Measurements from ENCODE around the gene SHC4.

SHC4 gene

GRCh38 chr15:48983300-48983699 is 19.6 kb upstream of the SHC4 start:
- Histone ChIP-seq H2BK120ac (ENCODE audit: insufficient read depth, low read length, poor library complexity) (no peak overlapping the region), H3K23ac (ENCODE audit: low read length) (no peak overlapping the region), H2AFZ (ENCODE audit: insufficient read depth, low read length, poor library complexity) (no peak overlapping the region), H3K79me2 (ENCODE audit: control insufficient read depth, insufficient read depth, low read length, poor library complexity) (no peaks in the 10 kb centered on the region), H3K4me3 (ENCODE audit: low read depth, low read length) (no peak overlapping the region), H3K27me3 (ENCODE audit: insufficient read depth, low read length) (no peaks in the 10 kb centered on the region), H3K4me1 (ENCODE audit: control insufficient read depth in 1 of 2, insufficient read depth in 2 of 2, low read length in 2 of 2) (peaks cover 2 to 9% of the 10 kb centered on the region in 2 experiments), H4K91ac (ENCODE audit: low read depth, low read length) (no peak overlapping the region), H2AK5ac (ENCODE audit: low read length) (no peak overlapping the region), H3K18ac (ENCODE audit: low read length) (no peak overlapping the region), H3K9ac (ENCODE audit: low read length) (no peak overlapping the region), H4K8ac (ENCODE audit: low read depth, low read length) (no peak overlapping the region), H3K36me3 (ENCODE audit: control insufficient read depth in 1 of 2, insufficient read depth in 2 of 2, low read length in 2 of 2) (no peaks in the 10 kb centered on the region), H3K4me2 (ENCODE audit: low read length) (no peak overlapping the region), H3K79me1 (ENCODE audit: low read length) (no peaks in the 10 kb centered on the region), H3K4ac (ENCODE audit: low read depth, low read length) (no peak overlapping the region), H2BK12ac (ENCODE audit: low read length) (no peak overlapping the region), H3K14ac (ENCODE audit: low read length) (no peak overlapping the region), H2BK5ac (ENCODE audit: low read depth, low read length, poor library complexity) (no peak overlapping the region), H3K27ac (ENCODE audit: low read depth, low read length) (no peak overlapping the region), H4K12ac (ENCODE audit: low read depth, low read length) (no peak overlapping the region), H3K9me3 (ENCODE audit: insufficient read depth, low read depth, low read length) (no peaks in the 10 kb centered on the region)
- no peak for DNase-seq
- no CpG with 5 or more reads among the region's 5 CpGs for WGBS (ENCODE audit: extremely low coverage, insufficient coverage, insufficient read length)

- no peaks in the 10 kb centered on the region for H3K79me2 ChIP-seq (ENCODE audit: control insufficient read depth, insufficient read depth, low read length, poor library complexity)
- no peak overlapping the region for H2AFZ ChIP-seq (ENCODE audit: insufficient read depth, low read length, poor library complexity)
- H3K23ac ChIP-seq (ENCODE audit: low read length) = no peak overlapping the region
- peak; percentile 24 to 84 for DNase-seq
- H3K36me3 ChIP-seq (ENCODE audit: control insufficient read depth in 1 of 2, insufficient read depth in 2 of 2, low read length in 2 of 2) = no peaks in the 10 kb centered on the region
- no peak overlapping the region for H2BK12ac ChIP-seq (ENCODE audit: low read length)
- H3K27ac ChIP-seq (ENCODE audit: low read depth, low read length) = no peak overlapping the region
- H4K12ac ChIP-seq (ENCODE audit: low read depth, low read length) = no peak overlapping the region
- peaks cover 2 to 9% of the 10 kb centered on the region in 2 experiments for H3K4me1 ChIP-seq (ENCODE audit: control insufficient read depth in 1 of 2, insufficient read depth in 2 of 2, low read length in 2 of 2)
- H3K9ac ChIP-seq (ENCODE audit: low read length) = no peak overlapping the region
- no peak overlapping the region for H3K14ac ChIP-seq (ENCODE audit: low read length)
- no peak overlapping the region for H3K4me3 ChIP-seq (ENCODE audit: low read depth, low read length)
- H3K9me3 ChIP-seq (ENCODE audit: insufficient read depth, low read depth, low read length) = no peaks in the 10 kb centered on the region
- no peak overlapping the region for H3K4me2 ChIP-seq (ENCODE audit: low read length)
- no peak overlapping the region for H3K4ac ChIP-seq (ENCODE audit: low read depth, low read length)
- H4K8ac ChIP-seq (ENCODE audit: low read depth, low read length) = no peak overlapping the region
- H4K91ac ChIP-seq (ENCODE audit: low read depth, low read length) = no peak overlapping the region
- no peak overlapping the region for H2AK5ac ChIP-seq (ENCODE audit: low read length)
- H2BK5ac ChIP-seq (ENCODE audit: low read depth, low read length, poor library complexity) = no peak overlapping the region
- WGBS (ENCODE audit: extremely low coverage, insufficient coverage, insufficient read length) = no CpG with 5 or more reads among the region's 4 CpGs
- no peaks in the 10 kb centered on the region for H3K79me1 ChIP-seq (ENCODE audit: low read length)
- no peak overlapping the region for H2BK120ac ChIP-seq (ENCODE audit: insufficient read depth, low read length, poor library complexity)
- H3K18ac ChIP-seq (ENCODE audit: low read length) = no peak overlapping the region
- no peaks in the 10 kb centered on the region for H3K27me3 ChIP-seq (ENCODE audit: insufficient read depth, low read length)
Measured at GRCh38 chr15:48981941-48982340, 18.2 kb upstream of the SHC4 start.

- peaks cover 2 to 11% of the 10 kb centered on the region in 2 experiments for H3K4me1 ChIP-seq (ENCODE audit: control insufficient read depth in 1 of 2, insufficient read depth in 2 of 2, low read length in 2 of 2)
- no peak overlapping the region for H3K18ac ChIP-seq (ENCODE audit: low read length)
- no peak overlapping the region for H3K4me3 ChIP-seq (ENCODE audit: low read depth, low read length)
- no peak overlapping the region for H2BK12ac ChIP-seq (ENCODE audit: low read length)
- no peak overlapping the region for H4K12ac ChIP-seq (ENCODE audit: low read depth, low read length)
- no peak overlapping the region for H3K9ac ChIP-seq (ENCODE audit: low read length)
- H4K91ac ChIP-seq (ENCODE audit: low read depth, low read length) = no peak overlapping the region
- WGBS (ENCODE audit: extremely low coverage, insufficient coverage, insufficient read length) = no CpG with 5 or more reads among the region's 2 CpGs
- H3K4ac ChIP-seq (ENCODE audit: low read depth, low read length) = no peak overlapping the region
- H4K8ac ChIP-seq (ENCODE audit: low read depth, low read length) = no peak overlapping the region
- no peaks in the 10 kb centered on the region for H3K36me3 ChIP-seq (ENCODE audit: control insufficient read depth in 1 of 2, insufficient read depth in 2 of 2, low read length in 2 of 2)
- peaks cover 7% of the 10 kb centered on the region for H3K79me1 ChIP-seq (ENCODE audit: low read length)
- no peaks in the 10 kb centered on the region for H3K27me3 ChIP-seq (ENCODE audit: insufficient read depth, low read length)
- H2BK5ac ChIP-seq (ENCODE audit: low read depth, low read length, poor library complexity) = no peak overlapping the region
- no peak overlapping the region for H2AFZ ChIP-seq (ENCODE audit: insufficient read depth, low read length, poor library complexity)
- H3K14ac ChIP-seq (ENCODE audit: low read length) = no peak overlapping the region
- H2BK120ac ChIP-seq (ENCODE audit: insufficient read depth, low read length, poor library complexity) = no peak overlapping the region
- H3K23ac ChIP-seq (ENCODE audit: low read length) = no peak overlapping the region
- H2AK5ac ChIP-seq (ENCODE audit: low read length) = no peak overlapping the region
- H3K9me3 ChIP-seq (ENCODE audit: insufficient read depth, low read depth, low read length) = no peaks in the 10 kb centered on the region
- peaks cover 3% of the 10 kb centered on the region for H3K79me2 ChIP-seq (ENCODE audit: control insufficient read depth, insufficient read depth, low read length, poor library complexity)
- no peak overlapping the region for H3K4me2 ChIP-seq (ENCODE audit: low read length)
- no peak for DNase-seq
- no peak overlapping the region for H3K27ac ChIP-seq (ENCODE audit: low read depth, low read length)
Measured at GRCh38 chr15:48978638-48979037, 14.9 kb upstream of the SHC4 start.

- Histone ChIP-seq H2BK5ac (ENCODE audit: low read depth, low read length, poor library complexity) (no peak overlapping the region), H3K4me2 (ENCODE audit: low read length) (peak overlapping the region; percentile 63), H4K8ac (ENCODE audit: low read depth, low read length) (peak overlapping the region; percentile 95), H3K23ac (ENCODE audit: low read length) (no peak overlapping the region), H3K4me3 (ENCODE audit: low read depth, low read length) (no peak overlapping the region), H3K27me3 (ENCODE audit: insufficient read depth, low read length) (no peaks in the 10 kb centered on the region), H3K9ac (ENCODE audit: low read length) (no peak overlapping the region), H2AK5ac (ENCODE audit: low read length) (peak overlapping the region; percentile 2), H4K91ac (ENCODE audit: low read depth, low read length) (no peak overlapping the region), H3K79me2 (ENCODE audit: control insufficient read depth, insufficient read depth, low read length, poor library complexity) (peaks cover 3% of the 10 kb centered on the region), H2BK12ac (ENCODE audit: low read length) (no peak overlapping the region), H3K9me3 (ENCODE audit: insufficient read depth, low read depth, low read length) (no peaks in the 10 kb centered on the region), H3K79me1 (ENCODE audit: low read length) (peaks cover 7% of the 10 kb centered on the region), H3K27ac (ENCODE audit: low read depth, low read length) (no peak overlapping the region), H3K4me1 (ENCODE audit: control insufficient read depth in 1 of 2, insufficient read depth in 2 of 2, low read length in 2 of 2) (peaks cover 2 to 9% of the 10 kb centered on the region in 2 experiments), H3K18ac (ENCODE audit: low read length) (no peak overlapping the region), H2AFZ (ENCODE audit: insufficient read depth, low read length, poor library complexity) (peak overlapping the region; percentile 97), H3K14ac (ENCODE audit: low read length) (peak overlapping the region; percentile 88), H3K4ac (ENCODE audit: low read depth, low read length) (no peak overlapping the region), H3K36me3 (ENCODE audit: control insufficient read depth in 1 of 2, insufficient read depth in 2 of 2, low read length in 2 of 2) (no peaks in the 10 kb centered on the region), H4K12ac (ENCODE audit: low read depth, low read length) (peak overlapping the region; percentile 94), H2BK120ac (ENCODE audit: insufficient read depth, low read length, poor library complexity) (peak overlapping the region; percentile 90)
- DNase-seq = no peak
- WGBS (ENCODE audit: extremely low coverage, insufficient coverage, insufficient read length) = no CpG with 5 or more reads among the region's 17 CpGs
Measured at GRCh38 chr15:48976444-48977088, 12.8 kb upstream of the SHC4 start.
